Caco-2 (cell line): Measurements from ENCODE around the gene ADGRF5. TPM values are rescaled to one million over a fixed set of nuclear protein-coding genes. Genes with fewer than 3 reads are reported as not detected.

ENCODE experiments used
- BruUV-seq: library from RNA; stranded (reverse); fragments of 400-500 nt; replicated peaks from 2 replicates; lab custom pipeline; 2021; lab: Mats Ljungman, UMichigan
- CTCF ChIA-PET: fragments of 300-600 bp; sonication (Branson Sonifier 250); formaldehyde crosslinking; loops from one replicate; lab custom pipeline; 2022; ENCODE audit warnings: antibody characterized with exemption; lab: Charles Lee
- POLR2A ChIA-PET: fragments of 300-600 bp; sonication (Branson Sonifier 250); formaldehyde crosslinking; loops from one replicate; lab custom pipeline; 2022; ENCODE audit warnings: antibody characterized with exemption; lab: Charles Lee
- DNase-seq, 2 experiments: peaks; one replicate each; pipeline versions ENCODE4 v3.0.0 to v3.0.0-alpha.2; 2020 to 2022
- H3K27me3 ChIP-seq: replicated peaks from 2 replicates; pipeline ENCODE4 v1.6.0; 2011; ENCODE audit warnings: low read length; ENCODE audit not compliant: control insufficient read depth, insufficient read depth
- H3K36me3 ChIP-seq: 2 replicates; pipeline ENCODE4 v1.5.1; 2011; ENCODE audit warnings: low read length; ENCODE audit not compliant: control insufficient read depth, insufficient read depth
- H3K4me1 ChIP-seq: fragments of 250-450 bp; sonication (Bioruptor Pico); 2 replicates; pipeline ENCODE4 v1.5.1; 2020; ENCODE audit warnings: mild to moderate bottlenecking
- H3K4me3 ChIP-seq: 2 replicates; pipeline ENCODE4 v1.5.1; 2011; ENCODE audit warnings: low read depth, mild to moderate bottlenecking, control low read depth, low read length
- H3K9me3 ChIP-seq: fragments of 250-450 bp; sonication (Bioruptor Pico); 2 replicates; pipeline ENCODE4 v1.5.1; 2020; ENCODE audit warnings: mild to moderate bottlenecking, moderate library complexity
- H3K27ac Mint-ChIP-seq: one replicate; pipeline ENCODE4 v1.8.0; 2022; ENCODE audit warnings: mixed read lengths; ENCODE audit not compliant: unreplicated experiment
- H3K27me3 Mint-ChIP-seq: one replicate; pipeline ENCODE4 v1.8.0; 2022; ENCODE audit warnings: mixed read lengths; ENCODE audit not compliant: insufficient read depth, unreplicated experiment
- H3K36me3 Mint-ChIP-seq: one replicate; pipeline ENCODE4 v1.8.0; 2022; ENCODE audit warnings: mild to moderate bottlenecking, mixed read lengths; ENCODE audit not compliant: insufficient read depth, unreplicated experiment
- H3K4me1 Mint-ChIP-seq: one replicate; pipeline ENCODE4 v1.8.0; 2022; ENCODE audit warnings: low read depth, mixed read lengths; ENCODE audit not compliant: unreplicated experiment
- H3K4me3 Mint-ChIP-seq: one replicate; pipeline ENCODE4 v1.8.0; 2022; ENCODE audit warnings: mild to moderate bottlenecking, moderate library complexity, mixed read lengths; ENCODE audit not compliant: unreplicated experiment
- H3K9me3 Mint-ChIP-seq: one replicate; pipeline ENCODE4 v1.8.0; 2022; ENCODE audit warnings: mixed read lengths; ENCODE audit not compliant: unreplicated experiment
- CTCF ChIP-seq, 2 experiments: fragments of 200-600 bp in 1 of 2; IDR thresholded peaks; 1 replicate in 1 of 2; 2 replicates in 1 of 2; pipeline versions ENCODE4 v1.5.1 to v1.8.0; 2011 to 2022; ENCODE audit warnings: antibody characterized with exemption in 1 of 2, control low read depth in 1 of 2, inconsistent platforms in 1 of 2, low read depth in 1 of 2, low read length in 1 of 2, mild to moderate bottlenecking in 1 of 2, moderate library complexity in 1 of 2; ENCODE audit not compliant: insufficient read depth in 1 of 2, severe bottlenecking in 1 of 2, unreplicated experiment in 1 of 2
- intact Hi-C: fragments of 100-400 bp; cut with micrococcal nuclease; formaldehyde crosslinking; loops from one replicate; pipeline ENCODE4 v1.10.0; 2022; ENCODE audit not compliant: unreplicated experiment
- total RNA-seq: library from RNA; stranded (reverse); gene quantifications from 2 replicates; pipeline ENCODE4 v1.2.3, GENCODE V29; 2022

ADGRF5 gene
- total RNA-seq, 1 experiment from 2014 or later, result not detected

- H3K36me3 ChIP-seq, result no peaks in the 10 kb centered on the region
- Mint-ChIP-seq H3K4me3 (no peak overlapping the region), H3K36me3 (no peaks in the 10 kb centered on the region), H3K9me3 (no peaks in the 10 kb centered on the region), H3K4me1 (no peaks in the 10 kb centered on the region), H3K27ac (no peak overlapping the region), H3K27me3 (peaks cover 6% of the 10 kb centered on the region)
- no peak for TF ChIP-seq CTCF (IDR thresholded peaks at IDR 0.05; ENCODE audit: insufficient read depth in 1 of 2, low read depth in 1 of 2, low read length in 1 of 2, severe bottlenecking in 1 of 2, unreplicated experiment in 1 of 2)
- ChIA-PET POLR2A (no interaction called here), CTCF (no interaction called here)
- no peaks in the 10 kb centered on the region for H3K9me3 ChIP-seq
- intact Hi-C loops, result no loop called here
- no peak for DNase-seq
- no TSS peak for BruUV-seq
- H3K27me3 ChIP-seq, result no peaks in the 10 kb centered on the region
- H3K4me3 ChIP-seq, result no peak overlapping the region
- H3K4me1 ChIP-seq, result peaks cover 6% of the 10 kb centered on the region; the same call in 1 of the 2 replicates
Observed at GRCh38 chr6:46865221-46865620, 56.5 kb downstream of the ADGRF5 start.

DNA sequence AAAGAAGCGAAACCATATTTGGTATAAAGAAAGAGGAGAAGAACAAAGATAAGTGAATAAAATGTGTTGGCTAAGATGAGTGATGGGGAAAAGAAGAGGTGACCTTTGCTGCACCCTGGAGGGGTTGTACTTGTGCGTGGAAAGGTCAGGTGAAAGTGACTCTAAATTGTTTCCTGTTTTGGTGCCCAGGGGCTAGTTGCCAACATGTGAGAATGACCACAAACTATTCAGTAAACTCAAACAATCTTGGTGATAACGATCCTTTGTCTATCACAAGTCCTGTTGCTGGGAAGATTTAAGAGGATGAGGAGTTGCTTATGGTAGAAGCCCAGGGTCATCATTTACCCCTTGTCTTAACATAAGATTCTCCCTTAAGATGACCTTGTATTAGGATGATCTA is 57.9 kb downstream of the ADGRF5 start:
- TF ChIP-seq CTCF (IDR thresholded peaks at IDR 0.05; ENCODE audit: insufficient read depth in 1 of 2, low read depth in 1 of 2, low read length in 1 of 2, severe bottlenecking in 1 of 2, unreplicated experiment in 1 of 2), result no peak
- Mint-ChIP-seq H3K27ac (no peak overlapping the region), H3K9me3 (no peaks in the 10 kb centered on the region), H3K27me3 (peaks cover 2% of the 10 kb centered on the region), H3K4me1 (no peaks in the 10 kb centered on the region), H3K36me3 (no peaks in the 10 kb centered on the region), H3K4me3 (no peak overlapping the region)
- Histone ChIP-seq H3K9me3 (no peaks in the 10 kb centered on the region), H3K4me1 (peaks cover 6% of the 10 kb centered on the region; the same call in 1 of the 2 replicates), H3K4me3 (no peak overlapping the region), H3K36me3 (no peaks in the 10 kb centered on the region), H3K27me3 (no peaks in the 10 kb centered on the region)
- POLR2A ChIA-PET, result no interaction called here
- BruUV-seq, result no TSS peak
- CTCF ChIA-PET, result no interaction called here
- intact Hi-C loops, result no loop called here
- no peak for DNase-seq

- ChIA-PET POLR2A (no interaction called here), CTCF (no interaction called here)
- TF ChIP-seq CTCF (IDR thresholded peaks at IDR 0.05; ENCODE audit: insufficient read depth in 1 of 2, low read depth in 1 of 2, low read length in 1 of 2, severe bottlenecking in 1 of 2, unreplicated experiment in 1 of 2), result no peak
- no peak overlapping the region for H3K4me3 Mint-ChIP-seq
- DNase-seq, result no peak
- no peaks in the 10 kb centered on the region for H3K36me3 ChIP-seq
- H3K36me3 Mint-ChIP-seq, result no peaks in the 10 kb centered on the region
- H3K9me3 ChIP-seq, result no peaks in the 10 kb centered on the region
- H3K9me3 Mint-ChIP-seq, result no peaks in the 10 kb centered on the region
- no TSS peak for BruUV-seq
- H3K4me1 ChIP-seq, result peaks cover 6% of the 10 kb centered on the region; the same call in 1 of the 2 replicates
- H3K27me3 Mint-ChIP-seq, result peaks cover 2% of the 10 kb centered on the region
- H3K27me3 ChIP-seq, result no peaks in the 10 kb centered on the region
- intact Hi-C loops, result no loop called here
- H3K4me3 ChIP-seq, result no peak overlapping the region
- no peaks in the 10 kb centered on the region for H3K4me1 Mint-ChIP-seq
- H3K27ac Mint-ChIP-seq, result no peak overlapping the region
Observed at GRCh38 chr6:46862381-46862780, 59.4 kb downstream of the ADGRF5 start.
